ENCODE results near the gene HINFP. TPM values are rescaled to one million over a fixed set of nuclear protein-coding genes. Genes with fewer than 3 reads are reported as not detected.

The HINFP gene, protein sequence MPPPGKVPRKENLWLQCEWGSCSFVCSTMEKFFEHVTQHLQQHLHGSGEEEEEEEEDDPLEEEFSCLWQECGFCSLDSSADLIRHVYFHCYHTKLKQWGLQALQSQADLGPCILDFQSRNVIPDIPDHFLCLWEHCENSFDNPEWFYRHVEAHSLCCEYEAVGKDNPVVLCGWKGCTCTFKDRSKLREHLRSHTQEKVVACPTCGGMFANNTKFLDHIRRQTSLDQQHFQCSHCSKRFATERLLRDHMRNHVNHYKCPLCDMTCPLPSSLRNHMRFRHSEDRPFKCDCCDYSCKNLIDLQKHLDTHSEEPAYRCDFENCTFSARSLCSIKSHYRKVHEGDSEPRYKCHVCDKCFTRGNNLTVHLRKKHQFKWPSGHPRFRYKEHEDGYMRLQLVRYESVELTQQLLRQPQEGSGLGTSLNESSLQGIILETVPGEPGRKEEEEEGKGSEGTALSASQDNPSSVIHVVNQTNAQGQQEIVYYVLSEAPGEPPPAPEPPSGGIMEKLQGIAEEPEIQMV
- total RNA-seq (2014; rRNA removed) = 9.0 and 11.1 TPM in 2 replicates
- polyA plus RNA-seq (2012) = 7.4 TPM

DNA sequence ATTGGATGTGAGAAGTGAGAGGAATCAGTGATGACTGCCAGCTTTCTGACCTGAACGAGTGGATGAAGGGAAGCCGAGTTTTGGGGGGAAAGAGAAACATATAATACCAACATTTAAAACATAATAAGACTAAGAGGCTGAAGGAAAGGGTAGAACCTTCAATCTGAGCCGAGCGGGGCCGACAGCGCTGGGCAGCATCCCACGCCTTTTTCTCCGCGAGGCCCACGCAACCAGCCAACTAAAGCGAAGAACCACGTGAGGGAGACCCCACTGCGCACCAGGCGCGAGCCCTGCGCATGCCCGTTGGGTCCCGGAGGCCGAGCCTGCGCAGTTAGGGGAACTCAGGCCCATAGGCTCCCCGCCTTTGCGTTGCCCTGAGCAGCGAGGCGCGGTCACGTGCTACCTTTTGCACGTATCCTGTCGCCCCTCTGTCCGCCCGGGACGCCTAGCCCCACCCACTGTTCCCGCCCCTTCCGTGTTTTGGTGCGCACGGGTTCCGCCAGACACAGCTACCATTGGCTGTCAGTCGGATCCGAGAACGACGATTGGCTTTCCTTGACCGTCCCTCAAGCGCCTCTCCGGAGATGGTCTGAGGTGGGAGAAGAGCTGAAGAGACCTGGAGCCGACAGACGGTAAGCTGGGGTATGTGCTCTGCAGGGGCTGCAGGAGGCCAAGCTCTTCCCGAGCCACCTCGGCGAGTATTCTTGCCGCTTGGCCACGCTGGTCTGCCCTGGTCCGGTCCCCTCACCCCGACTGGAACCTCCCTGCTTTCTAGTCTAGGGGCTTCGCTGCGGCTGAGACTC lies at the start of gene HINFP:
Gene HINFP, plus strand, starts transcription at position 573 of the 803 bp plus-strand sequence. CDS start 5,365 bp downstream, outside the sequence.
- DNase-seq (ENCODE audit: low read depth) = peak; percentile 98

DNA sequence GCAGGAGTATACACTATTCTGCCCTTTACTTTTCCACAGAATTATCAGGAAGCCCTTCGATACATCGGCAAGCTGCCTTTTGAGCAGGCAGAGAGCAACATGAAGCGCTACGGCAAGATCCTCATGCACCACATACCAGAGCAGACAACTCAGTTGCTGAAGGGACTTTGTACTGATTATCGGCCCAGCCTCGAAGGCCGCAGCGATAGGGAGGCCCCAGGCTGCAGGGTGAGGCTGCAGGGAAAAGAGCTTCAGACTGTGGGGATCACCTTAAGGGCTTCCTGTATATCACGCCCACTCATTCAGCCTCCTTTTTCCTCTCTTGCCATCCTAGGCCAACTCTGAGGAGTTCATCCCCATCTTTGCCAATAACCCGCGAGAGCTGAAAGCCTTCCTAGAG lies 43.5 kb upstream of the HINFP start:
- DNase-seq (ENCODE audit: low read depth) = no peak

DNA sequence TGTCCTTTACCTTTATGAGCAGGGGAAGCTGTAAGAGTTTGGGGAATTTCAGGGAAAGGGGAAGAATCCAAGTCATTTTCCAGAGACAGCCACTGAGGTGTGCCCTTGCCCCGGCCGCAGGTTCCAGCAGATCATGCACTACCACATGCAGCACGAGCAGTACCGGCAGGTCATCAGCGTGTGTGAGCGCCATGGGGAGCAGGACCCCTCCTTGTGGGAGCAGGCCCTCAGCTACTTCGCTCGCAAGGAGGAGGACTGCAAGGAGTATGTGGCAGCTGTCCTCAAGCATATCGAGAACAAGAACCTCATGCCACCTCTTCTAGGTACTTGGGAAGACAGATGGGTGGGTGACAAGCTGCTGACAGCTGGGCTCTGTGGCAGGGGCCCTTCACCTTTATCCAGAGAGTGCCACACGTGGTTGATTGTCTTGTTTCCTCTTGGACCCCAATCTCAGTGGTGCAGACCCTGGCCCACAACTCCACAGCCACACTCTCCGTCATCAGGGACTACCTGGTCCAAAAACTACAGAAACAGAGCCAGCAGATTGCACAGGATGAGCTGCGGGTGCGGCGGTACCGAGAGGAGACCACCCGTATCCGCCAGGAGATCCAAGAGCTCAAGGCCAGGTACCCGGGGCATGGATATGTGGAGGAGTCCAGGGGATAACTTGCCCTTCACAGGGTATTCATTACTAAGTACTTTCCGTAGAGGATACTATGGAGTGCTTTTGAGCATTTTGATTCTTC lies 42.5 kb upstream of the HINFP start:
- no peak for DNase-seq (ENCODE audit: low read depth)

DNA sequence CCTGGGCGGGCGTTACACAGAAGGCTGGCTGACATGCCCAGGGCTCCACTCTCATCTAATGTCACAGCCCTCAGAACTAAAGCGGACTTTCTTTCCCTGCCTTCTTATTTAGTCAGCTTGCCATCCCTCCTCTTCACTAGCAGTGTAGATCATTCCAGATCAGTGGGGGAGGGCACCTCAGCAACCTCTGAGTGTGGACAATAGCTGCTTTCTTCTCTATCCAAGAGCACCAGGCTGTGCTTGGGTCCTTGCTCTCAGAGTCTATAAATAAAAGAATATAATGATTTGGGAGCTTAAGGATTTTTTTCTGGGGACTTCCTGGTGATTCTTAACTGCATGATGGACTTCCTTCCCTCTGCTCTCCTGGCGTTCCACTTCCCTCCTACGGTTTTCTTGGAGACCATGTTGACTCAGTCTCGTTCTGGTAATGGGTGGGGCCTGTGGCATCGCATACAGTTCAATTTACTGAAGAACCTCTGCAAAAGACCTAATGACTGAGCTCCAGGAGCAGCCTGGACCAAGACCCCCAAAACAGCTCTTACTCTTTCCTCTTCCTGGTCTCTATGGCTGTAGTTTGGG lies 39.6 kb upstream of the HINFP start:
- no peak for DNase-seq (ENCODE audit: low read depth)

GRCh38 chr11:119084663-119085436 lies 36.5 kb upstream of the HINFP start, which contains the start of gene HMBS:
Gene HMBS (plus strand): TSS chr11:119084881. CDS start chr11:119085034, 153 bp downstream.
- peak; percentile 93 for DNase-seq (ENCODE audit: low read depth)

DNA sequence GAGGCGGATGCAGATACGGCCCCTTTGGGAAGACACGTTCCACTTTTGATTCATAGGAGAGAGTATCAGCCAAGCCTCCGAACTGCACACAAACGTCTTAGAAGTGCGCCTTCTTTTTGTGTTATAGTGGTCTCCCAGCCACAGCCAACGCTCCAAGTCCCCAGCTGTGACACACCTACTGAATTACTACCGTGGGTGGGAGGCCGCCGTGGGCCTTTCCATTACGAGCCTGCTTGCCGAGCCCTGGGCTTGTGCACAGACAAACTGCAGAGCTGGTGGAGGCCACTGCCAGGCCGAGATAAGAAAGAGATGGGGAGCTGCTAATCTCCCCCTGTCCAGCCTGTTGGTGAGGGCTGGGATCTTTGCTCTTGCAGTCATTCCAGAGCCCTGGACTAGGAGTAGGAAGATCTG lies 35.9 kb upstream of the HINFP start:
- no peak for DNase-seq (ENCODE audit: low read depth)

DNA sequence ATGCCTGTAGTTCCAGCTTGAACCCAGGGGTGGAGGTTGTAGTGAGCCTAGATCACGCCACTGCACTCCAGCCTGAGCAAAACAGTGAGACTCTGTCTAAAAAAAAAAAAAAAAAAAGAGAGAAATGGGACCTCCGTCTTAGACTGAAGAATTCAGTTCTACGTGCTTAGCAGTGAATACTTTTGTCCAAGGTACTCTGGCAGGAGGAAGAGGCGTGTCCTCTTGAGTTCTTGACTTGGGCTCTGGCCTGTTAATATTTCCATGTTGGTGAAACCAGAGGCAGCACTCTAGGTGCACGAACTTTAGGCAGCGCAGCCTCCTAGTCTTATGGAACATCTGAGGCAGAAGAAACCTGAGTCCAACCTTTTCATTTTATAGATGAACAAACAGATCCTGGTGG lies 34.3 kb upstream of the HINFP start:
- DNase-seq (ENCODE audit: low read depth) = no peak

GRCh38 chr11:119087747-119088241 lies 33.6 kb upstream of the HINFP start:
- no peak for DNase-seq (ENCODE audit: low read depth)

GRCh38 chr11:119088406-119088805 lies 33.0 kb upstream of the HINFP start:
- DNase-seq (ENCODE audit: low read depth) = no peak

DNA sequence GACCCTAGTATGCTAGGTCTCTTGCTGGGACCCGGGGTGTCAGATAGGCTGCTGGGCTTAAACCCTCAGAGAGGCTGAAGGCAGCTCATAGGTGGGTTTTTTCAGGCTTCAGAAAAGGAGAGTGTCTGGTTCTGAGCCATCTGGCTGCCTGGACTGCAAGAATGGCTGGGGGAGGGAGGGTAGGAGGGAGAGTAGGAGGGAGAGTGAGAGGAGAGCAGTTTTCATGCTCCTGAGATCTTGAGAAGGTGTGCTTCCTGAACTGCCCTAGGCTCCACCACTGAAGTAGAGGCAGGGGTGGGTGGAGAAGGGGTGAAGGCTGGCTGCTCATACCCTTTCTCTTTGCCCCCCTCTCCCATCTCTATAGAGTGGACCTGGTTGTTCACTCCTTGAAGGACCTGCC lies 32.1 kb upstream of the HINFP start:
- DNase-seq (ENCODE audit: low read depth) = no peak

DNA sequence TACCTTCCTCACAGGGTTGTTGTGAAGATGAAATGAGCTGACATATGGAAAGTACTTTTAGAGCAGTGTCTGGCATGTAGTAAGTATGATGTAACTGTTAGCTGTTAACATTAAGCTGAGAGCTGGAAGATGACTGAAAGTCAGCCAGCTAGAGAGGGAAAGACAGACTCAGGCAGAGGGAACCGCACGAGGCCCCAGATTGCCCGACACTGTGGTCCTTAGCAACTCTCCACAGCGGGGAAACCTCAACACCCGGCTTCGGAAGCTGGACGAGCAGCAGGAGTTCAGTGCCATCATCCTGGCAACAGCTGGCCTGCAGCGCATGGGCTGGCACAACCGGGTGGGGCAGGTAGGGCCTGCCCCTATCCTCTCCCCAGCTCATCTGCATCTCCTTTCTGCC lies 30.2 kb upstream of the HINFP start:
- no peak for DNase-seq (ENCODE audit: low read depth)

GRCh38 chr11:119091966-119092879 lies 29.2 kb upstream of the HINFP start:
- DNase-seq (ENCODE audit: low read depth) = no peak

- no peak for DNase-seq (ENCODE audit: low read depth)
These were observed 28.2 kb upstream of the HINFP start for GRCh38 chr11:119092880-119093842.

DNA sequence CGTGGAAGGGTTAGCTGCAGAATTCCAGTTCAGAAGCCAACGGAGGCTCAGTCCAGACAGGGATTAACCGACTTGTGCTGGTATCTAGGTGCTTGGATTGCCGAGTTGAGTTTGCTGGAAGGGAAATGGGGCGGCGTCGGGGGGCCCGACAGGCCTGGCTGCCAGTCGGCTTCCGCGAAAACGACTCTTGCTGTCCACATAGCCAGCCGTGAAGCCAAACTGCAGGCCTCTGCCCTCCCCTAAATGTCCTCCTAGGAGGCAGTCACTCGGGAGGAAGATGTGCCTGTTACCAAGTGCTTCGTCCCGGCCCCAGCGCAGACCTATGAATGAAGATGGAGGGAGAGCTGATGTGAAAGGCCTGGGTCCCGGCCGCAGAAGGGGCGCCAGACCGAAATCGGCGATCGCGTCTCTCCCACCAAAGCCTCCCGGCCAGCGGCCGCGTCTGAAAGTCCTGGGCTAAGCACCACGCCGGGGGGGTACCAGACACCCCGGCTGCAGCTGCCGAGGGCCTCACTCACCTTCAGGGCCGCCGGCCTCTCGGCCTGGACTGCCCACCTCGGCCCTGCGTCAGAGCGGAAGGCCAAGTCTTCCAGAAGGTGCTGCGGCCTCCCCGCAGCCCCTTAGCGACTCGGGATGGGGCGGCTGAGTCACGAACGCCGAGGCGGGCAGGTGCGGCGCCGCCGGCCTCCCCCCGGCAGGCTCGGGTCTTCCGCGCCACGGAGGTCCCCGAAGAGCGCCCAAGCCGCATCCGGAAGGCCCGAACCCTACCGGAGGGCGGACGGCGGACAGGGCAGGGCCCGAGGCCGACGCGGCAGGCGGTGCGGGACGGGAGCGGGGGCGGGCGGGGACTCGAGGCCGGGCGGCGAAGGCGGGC lies 27.2 kb upstream of the HINFP start:
- DNase-seq (ENCODE audit: low read depth) = peak; percentile 38

GRCh38 chr11:119094816-119095065 lies 26.6 kb upstream of the HINFP start:
- DNase-seq (ENCODE audit: low read depth) = peak; percentile 78

DNA sequence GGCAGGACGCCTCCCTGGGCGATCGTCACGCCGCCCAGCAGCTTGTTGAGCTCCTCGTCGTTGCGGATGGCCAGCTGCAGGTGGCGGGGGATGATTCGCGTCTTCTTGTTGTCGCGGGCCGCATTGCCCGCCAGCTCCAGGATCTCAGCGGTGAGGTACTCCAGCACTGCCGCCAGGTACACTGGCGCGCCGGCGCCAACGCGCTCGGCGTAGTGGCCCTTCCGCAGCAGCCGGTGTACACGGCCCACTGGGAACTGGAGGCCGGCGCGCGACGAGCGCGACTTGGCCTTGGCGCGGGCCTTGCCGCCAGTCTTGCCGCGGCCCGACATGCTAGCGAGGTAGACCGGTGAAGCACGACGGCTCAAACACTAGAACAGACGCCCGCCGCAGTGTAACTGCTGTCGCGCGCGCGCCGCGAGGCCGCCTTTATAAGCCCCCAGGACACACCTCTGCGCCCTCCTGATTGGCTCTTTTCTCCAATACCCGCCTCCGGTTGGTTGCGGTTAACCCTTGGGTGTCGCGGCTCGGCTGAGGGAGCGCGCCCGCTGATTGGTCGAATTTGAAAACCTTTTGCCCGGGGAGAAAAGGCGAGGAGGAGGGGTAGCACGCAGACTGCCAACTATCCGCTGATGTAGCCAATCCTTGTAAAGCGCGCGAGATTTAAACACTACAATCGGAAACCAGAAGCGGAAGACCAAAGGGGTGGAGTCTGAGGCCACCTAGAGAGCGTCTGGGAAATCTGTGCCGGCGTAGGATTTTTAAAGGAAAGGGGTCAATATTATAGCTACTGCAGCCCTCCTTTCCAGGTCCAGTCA lies 26.1 kb upstream of the HINFP start:
- peak; percentile 100 for DNase-seq (ENCODE audit: low read depth)

All from LHCN-M2 (cell line).